Putamen (tissue), 1 donor: Measurements from ENCODE around the gene WNT5A.

Source experiments
- DNase-seq: peaks from one replicate; pipeline ENCODE4 v3.0.0-alpha.2; 2016; ENCODE audit warnings: low spot score

Gene WNT5A

DNA sequence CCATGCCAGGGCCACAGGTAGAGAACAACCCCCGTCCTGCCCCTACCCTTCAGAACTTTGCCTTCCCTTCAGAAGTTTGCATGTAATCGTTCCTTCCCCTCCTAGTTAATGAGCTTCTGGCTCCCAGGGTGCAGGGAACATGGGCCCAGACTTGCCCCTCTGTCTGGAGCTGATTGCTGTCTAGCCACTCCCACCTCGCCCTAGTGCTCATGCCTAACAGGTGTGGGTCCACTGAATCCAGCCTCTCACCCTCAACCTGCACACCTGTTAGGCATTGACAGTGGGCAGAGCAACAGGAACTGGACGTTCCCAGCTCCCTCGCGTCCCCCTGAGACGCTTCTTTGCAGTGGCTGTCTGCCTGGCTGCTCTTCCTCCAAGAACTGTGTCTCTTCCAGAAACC lies 40.3 kb downstream of the WNT5A start:
- DNase-seq, result no peak

DNA sequence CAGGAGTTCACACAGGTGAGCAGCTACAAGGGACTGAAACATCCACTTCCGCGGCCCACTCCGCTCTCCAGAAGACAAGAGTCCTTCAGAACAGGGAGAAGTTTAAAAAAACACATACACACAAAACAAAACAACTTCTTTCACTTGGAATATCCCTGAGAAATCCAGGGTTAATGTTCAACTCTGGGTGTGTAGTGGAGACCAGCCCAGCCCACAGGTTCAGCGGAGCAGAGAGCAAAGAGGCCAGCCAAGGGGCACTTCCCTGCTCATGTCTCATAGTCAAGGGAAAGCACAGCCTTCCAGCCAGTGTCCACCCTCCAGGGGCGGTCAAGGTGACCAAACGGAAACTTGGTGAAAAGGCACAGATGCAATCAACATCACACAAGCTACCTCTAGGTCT lies 41.6 kb downstream of the WNT5A start:
- no peak for DNase-seq

DNA sequence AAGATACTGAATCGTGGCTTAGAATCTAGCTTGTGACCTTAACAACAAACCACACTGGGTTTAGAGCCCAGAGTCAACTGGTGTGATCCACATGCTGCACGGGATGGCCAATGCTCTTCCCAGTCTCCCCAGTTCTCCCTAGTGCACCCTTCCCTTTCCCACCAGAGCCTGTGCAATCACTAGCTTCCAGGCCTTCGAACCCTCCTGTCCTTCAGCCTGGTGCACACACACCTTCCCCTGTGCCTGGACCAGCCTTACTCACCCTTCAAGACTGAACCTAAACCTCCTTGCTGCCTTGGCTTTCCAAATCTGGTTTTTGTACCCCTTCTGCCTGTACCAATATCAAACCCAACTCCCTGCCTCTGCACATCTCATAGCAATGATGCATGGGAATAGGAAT lies 43.8 kb downstream of the WNT5A start:
- DNase-seq, result no peak

DNA sequence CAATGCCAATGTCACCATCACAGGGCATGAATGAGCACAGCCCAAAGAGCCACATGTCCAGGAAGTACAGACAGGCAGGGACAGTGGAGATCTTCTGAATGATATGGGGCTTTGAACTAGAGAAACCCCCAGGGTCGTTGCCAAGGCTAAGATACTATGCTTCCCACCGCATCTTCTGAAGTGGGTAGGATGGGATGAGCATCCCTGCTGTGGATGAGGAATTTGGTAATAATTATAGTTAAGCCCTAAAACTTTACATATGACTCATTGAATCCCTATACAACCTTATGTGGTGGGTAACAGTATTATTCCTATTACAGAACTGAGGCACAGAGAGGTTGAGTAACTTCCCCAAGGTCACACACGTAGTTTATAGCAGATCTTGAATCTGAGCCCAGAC lies 44.2 kb downstream of the WNT5A start:
- DNase-seq, result no peak

DNA sequence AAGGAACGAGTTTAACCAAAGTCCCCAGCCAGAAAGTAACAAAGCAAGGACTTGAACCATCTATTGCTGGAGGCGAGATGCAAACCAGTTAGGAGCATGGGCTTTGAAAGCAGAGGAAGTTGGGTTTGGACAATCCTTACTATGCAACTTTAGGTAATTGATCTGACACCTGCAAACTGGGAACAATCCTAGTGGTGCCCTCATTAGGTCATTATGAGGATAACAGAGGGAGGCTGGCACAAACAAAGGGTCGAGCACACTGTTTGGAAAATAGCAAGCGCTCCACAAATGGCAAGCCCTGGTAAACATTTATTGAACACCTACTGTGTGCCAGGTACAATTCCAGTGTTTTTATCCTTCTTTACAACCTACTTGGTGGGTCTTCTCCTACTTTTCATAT lies 45.6 kb downstream of the WNT5A start:
- no peak for DNase-seq

DNA sequence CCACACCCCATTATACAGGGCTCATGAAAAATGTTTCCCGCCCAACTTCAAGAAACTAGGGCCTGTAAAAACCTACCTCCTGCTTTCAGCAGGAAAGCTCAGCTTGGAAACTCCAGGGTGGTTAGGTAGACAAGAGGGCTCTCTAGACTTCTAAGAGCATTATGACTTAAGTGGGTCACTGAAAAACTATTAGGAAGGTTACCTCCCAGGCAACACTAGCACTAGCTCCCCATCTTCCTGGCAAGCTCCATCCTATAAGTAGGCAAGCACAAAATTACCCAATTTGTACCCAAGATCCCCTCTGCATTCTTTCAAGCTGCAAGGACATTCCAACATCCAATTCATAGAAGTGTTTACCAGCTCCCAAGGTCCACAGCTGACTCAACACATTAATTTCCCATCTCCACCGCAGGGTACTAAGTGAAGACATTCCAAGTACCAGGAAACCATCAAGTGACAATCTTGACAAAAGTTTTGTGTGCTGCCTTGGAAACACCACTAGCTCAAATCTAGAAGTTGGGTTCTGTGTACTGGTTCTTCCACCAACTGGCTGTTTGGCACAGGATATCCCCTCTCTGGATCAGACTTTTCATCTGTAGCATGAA lies 46.9 kb downstream of the WNT5A start:
- no peak for DNase-seq

DNA sequence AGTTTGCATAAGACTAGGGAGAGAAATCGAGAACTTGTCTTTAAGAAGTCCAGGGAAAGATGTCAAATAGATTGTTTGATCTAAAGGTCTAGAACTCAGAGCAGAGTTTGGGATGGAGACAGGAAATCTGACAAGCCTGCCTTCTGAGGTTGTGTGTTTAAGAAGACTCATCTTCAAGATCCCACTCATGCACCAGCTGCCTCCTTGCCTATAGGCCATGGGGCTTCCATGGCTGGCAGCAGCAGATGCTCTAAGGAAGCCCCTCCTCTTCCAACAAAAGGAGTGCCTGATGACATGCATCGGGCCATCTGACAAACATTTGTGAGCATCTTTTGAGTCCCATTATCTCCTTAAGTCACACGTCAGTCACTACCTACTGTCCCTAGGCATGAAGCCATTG lies 47.4 kb downstream of the WNT5A start:
- DNase-seq, result no peak

DNA sequence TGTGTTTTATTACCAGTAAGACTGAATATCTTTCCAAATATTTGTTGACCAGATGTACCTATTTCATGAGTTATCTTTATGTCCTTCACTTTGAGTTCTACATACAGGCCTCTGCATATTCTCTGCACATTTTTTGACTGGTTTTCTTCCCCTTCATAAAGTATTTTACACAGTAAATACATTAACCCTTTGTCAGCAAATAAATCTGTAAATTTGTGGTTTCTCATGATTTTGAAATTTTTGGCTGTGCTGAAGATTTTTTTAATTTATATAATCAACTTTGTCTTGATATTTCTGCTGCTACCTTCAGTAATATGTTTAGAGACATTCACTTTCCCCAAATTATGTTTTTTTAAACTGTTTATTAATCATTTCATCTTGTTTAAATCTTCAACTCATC lies 50.5 kb downstream of the WNT5A start:
- no peak for DNase-seq

DNA sequence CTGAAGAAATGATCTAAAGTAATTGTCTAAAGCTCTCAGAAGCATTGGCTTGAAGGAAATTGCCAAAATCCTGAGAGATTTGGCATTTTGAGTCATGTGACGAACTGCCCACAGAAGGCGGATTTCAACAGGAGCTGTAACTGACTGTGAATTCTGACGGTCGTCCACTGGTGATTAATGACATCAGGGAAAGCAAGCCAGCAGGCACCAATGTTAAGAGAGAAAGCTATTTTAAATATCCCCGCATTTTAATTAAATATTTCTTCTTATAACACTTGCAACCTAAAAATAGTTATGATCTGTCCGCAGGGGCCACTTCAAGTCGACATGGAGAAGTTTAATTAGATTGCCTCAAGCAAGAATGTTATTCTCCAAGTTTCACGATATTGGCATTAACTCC lies 51.6 kb downstream of the WNT5A start:
- no peak for DNase-seq

DNA sequence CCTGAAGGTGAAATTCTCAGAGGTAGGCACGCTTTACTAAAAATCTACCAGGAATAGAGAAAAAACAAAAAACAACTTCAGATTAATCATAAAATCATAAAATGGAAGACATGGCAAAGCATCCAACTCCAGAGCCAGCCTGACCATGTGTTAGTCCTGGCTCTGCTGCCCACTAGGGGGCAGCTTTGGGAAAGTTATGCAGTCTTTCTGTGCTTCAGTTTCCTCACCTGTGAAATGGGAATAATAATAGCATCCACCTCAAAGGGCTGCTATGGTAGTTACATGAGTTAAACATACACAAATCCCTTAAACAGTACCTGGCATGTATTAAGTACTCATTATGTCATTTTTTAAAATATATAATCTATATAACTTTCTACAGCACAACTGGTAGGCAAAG lies 52.3 kb downstream of the WNT5A start:
- DNase-seq, result no peak

DNA sequence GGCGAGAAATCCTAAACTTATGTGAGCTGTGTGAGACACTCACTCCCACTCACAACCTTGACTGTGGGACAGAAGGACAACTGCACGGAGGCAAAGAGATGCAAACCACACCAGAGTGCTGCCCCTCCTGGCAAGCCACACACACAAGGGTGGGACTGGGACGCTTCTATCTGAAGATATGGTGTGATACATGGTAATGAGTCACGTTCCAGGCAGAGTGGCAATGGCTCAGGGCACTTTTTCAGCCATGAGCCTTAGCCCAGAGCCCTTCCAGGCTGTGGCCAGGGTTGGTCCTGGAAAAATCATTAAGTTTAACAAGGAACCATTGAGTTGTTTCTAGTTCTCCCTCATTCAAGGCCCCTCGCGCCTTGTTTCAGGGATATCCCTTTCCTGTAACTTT lies 56.1 kb downstream of the WNT5A start:
- no peak for DNase-seq

DNA sequence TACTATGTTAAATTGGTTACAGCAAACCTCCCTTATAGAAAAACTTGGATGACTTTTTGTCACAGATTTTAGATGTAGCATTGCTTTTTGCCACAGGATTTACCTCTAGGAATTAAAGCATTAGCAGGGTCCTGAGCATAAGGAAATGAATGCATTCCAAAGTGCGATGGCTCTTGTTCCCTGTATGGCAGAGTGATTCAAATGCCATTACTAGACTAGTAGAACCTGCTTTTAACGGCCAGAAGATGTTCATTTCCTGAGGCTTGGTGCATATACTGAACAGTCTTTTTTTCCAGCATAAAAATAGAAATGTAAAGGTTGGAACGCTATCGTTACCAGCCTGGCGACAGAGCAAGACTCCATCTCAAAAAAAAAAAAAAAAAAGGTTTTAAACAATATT lies 59.4 kb downstream of the WNT5A start:
- no peak for DNase-seq

DNA sequence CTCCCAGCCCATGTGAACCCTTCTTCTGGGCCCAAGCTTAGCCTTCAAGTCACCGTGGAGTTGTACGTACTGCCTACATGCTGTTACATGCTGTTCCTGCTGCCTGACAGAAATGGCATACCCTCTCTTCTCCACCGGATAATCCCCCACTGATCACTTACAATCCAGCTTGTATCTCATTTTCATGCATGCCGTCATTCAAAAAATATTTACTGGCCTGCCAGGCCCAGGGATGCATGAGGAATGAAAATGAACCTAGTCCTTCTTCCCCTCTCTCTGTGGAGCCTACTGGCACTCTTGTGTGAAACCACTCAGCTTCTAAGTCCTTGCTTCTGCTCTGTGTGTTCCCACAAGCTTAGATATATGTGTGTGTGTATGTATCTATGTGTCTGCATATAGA lies 60.6 kb downstream of the WNT5A start:
- DNase-seq, result no peak

DNA sequence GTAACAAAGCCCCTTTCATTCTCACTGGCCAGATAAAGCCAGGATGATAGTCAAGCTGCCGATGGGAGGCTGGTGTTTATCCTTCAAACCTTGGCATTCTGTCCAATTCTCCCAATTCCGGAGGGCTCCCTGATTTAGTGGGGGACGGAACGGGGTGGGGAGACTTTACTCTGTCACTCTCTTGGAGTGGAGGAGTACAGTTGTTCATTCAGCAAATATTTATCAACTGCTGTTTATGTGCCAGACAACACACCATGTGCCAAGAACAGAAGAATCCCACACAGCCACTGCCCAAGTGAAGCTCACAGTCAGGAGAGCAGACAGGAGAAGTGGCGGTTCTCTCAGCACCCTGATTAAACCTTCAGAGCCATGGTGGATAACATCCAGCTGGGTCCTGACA lies 63.3 kb downstream of the WNT5A start:
- DNase-seq, result no peak

DNA sequence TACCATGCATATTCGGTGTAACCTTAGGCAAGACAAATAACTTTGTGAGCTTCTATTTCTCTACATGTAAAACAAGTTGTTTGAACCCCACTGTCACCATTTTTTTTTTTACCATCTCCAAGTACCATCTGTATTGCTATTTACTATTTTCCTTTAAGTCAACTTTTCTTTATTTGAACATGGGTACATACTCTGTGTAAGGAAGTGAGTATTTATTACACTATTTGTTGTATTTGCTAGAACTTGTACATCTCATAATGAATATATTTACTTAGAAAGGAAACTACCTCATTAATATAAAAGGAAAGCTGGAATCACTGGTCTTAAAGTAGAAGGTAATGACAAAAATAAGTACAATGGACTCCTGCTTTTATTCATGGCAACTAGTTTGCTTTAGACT lies 69.9 kb downstream of the WNT5A start:
- DNase-seq, result no peak

DNA sequence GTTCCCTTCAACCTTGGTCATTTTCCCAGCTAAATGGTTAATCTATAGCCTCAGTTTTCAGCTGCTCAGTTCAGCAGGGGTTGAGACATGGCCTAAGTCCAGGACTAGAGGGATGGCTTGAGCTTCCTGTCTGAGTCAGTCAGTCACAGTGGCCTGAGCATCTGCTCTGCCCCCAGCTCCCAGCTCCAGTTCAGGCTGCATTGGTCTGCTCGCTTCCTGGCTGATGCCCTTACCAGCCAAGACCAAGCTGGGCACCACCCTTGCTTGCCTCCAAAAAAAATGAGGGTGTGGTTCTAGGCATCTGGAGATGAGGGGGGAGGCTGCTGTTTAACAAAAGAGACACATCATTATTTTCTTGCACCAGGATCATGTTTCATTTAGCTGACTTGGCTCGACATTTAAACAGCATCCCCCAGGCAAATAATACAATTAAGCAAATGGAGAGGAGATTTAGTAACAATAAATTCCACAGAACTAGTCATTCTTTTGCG lies 70.7 kb downstream of the WNT5A start:
- no peak for DNase-seq
